Pulmonary artery endothelial cell (primary cell): ENCODE results near the gene TIGD1. TPM values are rescaled to one million over a fixed set of nuclear protein-coding genes. Genes with fewer than 3 reads are reported as not detected.
"Not testable (repeated sequence)": the region's sequence is repeated elsewhere in the genome, so short reads cannot be mapped to it uniquely, and the experiment has no call there.

Experiments used
- DNase-seq: peaks from one replicate; pipeline ENCODE4 v3.0.0-alpha.2; 2011; ENCODE audit warnings: low read depth, low spot score
- total RNA-seq: library from RNA; depleted of rRNA; stranded (reverse); fragments of >200 nt; gene quantifications from 2 replicates; pipeline ENCODE4 v1.2.3, GENCODE V29; 2014

Gene TIGD1
- total RNA-seq, 1 donor from 2014 or later: 1.8 TPM

DNA sequence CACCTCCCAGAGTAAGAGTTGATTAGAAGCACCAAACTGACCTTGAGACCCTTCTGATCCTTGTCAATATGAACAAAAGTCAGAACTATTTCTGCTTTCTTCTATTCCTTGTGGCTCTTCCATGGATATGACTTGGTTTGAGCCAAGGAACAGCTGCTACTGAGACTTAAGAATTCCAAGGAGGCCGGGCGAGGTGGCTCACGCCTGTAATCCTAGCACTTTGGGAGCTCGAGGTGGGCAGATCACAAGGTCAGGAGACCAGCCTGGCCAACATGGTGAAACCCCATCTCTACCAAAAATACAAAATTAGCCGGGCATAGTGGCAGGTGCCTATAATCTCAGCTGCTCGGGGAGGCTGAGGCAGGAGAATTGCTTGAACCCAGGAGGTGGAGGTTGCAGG is 20.1 kb upstream of the TIGD1 start:
- DNase-seq: not testable (repeated sequence)

DNA sequence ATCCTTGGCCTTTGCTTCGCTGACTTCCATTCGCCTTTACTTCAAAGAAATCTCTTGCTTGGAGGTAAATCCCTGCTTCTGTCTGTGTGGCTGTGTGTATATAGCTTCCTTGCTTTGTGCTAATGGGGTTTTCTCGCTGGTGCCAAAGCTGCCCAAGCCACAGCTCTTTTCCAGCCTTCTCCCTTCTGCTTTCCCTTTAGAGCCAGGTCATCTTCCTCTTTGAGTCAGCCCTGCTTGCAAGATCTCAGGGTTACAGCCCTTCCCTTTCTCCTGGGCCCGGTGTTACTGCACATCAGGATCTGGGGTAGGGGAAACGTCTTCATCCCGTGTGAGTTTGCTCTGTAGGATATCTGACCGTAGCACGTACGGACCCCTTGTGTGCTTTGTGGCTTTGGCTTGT is 19.2 kb upstream of the TIGD1 start:
- no peak for DNase-seq

DNA sequence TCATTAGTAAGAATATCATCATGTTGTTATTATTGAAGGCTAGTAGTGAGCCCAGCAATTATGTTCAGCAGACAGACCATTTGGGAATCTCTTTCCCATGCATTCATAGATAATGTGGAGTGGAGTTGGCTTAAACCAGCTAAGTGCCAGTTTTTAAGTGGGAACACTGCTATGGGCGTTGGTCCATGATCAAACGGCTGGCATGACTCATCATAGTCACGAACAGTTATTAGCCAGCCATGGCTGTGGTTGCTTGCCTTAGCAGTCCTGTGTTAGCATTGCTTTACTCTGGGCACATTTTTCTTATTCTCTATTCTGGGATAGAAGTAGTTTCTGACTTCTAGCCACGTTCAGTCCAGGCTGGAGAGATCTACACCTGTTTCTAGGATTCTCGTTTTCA is 17.8 kb upstream of the TIGD1 start:
- no peak for DNase-seq

DNA sequence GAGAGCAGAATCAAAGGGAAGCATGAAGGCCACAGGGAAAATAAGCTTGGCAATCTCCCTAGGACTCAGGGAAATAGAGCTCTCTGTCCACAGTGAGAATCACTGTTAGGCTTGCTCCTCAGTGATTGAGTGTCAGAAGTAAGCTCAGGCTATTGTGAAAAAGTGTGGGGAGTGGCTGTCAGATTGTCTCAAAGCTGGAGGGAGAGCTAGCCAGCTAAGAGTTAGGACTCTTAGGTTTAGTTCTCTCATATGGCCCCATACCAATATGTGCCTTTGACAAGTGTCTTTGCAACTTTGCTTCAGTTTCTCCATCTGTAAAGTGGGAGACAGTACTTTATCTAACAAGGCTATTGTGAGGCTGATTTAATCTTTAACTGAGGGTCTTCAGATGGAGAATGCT is 17.4 kb upstream of the TIGD1 start:
- no peak for DNase-seq

DNA sequence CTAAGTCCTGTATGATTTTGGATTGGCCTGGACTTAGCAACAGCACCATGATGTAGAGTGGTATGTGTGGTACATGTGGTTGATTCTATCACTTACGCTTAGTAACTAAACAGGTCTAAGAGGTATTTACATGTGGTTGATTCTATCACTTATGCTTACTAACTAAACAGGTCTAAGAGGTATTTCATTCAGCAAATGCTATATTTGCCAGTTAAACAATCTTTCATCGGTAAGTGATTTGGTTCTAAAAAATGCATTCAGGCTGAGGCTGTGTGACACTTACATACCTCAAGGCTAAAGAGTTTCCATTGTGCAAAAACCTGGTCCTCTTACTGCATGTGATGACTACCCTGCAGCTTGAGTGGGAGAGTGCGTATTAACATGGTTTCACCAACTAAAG is 13.2 kb upstream of the TIGD1 start:
- DNase-seq: no peak

DNA sequence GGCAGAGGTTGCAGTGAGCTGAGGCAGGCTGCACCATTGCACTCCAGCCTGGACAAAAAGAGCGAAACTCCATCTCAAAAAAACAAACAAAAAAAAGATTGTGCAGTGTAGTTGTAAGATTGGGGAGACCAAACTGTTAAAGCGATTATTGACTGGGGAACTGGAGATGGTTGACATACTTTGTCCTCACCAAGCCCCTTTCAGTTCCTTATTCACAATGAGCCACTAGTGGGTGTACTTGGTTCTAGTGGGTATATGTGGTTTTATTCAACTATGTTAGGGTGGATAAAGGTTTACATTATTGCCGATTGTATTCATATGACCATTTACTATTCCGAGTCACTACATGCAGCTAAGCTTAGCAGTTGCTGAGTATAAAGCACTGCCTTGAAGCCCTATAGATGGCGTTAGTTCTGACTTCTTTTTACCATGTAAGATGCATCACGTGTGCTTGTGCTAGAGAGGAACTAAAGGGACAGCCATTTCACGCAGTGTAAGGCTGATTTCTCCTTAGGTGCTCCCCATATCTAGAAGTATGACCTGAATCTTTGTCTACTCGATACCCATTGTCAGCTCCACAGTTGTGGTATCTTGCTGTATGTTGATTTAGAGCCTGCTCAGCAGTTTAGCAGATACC is 12.3 kb upstream of the TIGD1 start:
- DNase-seq: no peak

DNA sequence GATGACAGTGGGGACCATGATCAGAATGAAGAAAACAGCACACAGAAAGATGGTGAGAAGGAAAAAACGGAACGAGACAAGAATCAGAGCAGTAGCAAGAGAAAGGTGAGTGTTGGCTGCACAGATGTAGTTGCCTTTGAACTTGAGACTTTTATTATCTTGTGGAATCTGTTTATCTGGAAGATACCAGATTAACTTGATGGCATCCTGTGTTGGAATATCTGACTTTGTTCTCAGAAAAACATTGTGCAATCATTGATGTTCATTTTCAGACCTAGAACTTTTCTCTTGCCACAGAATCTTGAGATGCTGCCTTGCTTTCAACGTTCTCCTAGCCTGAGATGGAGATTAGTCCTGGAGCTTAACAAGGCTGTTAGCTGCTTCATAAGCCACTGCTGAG is 6.1 kb upstream of the TIGD1 start:
- DNase-seq: no peak

DNA sequence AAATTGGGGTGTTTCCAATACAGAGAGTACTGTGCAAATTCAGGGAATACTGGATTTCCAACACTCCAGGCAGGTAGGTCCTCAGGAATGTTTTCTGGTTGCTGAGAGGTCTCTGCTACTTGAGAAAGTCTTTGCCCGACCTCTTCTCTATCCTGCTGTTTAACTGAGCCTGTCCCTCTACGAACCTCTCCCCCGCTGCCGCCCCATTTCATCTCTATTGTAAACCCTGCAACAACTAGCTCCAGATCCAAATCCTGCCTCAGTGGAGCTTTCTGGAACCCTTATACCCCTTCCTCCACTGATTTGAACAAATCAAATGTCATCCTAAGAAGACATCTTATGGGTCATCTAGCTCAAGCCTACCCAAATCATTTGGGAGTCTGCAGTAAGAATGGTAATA is 1.4 kb upstream of the TIGD1 start:
- no peak for DNase-seq

DNA sequence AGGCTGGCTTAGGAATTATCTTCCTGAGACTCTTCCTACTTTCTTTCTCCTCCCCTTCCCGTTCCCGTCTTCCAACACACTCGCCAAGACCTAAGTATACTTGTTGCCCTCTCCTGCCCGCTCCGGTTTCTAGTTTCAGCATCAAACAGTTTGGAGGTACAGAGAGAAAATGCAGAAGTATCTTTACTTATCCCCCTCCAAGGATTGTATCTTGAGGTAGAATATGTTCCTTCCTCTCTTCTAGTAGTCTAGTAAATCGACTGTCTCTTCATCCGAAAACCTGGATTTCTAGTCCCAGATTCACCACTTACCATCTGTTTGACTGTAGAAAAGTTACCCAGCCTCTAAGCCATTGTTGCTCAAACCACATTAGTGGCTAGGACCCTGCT is 887 bp upstream of the TIGD1 start:
- no peak for DNase-seq

DNA sequence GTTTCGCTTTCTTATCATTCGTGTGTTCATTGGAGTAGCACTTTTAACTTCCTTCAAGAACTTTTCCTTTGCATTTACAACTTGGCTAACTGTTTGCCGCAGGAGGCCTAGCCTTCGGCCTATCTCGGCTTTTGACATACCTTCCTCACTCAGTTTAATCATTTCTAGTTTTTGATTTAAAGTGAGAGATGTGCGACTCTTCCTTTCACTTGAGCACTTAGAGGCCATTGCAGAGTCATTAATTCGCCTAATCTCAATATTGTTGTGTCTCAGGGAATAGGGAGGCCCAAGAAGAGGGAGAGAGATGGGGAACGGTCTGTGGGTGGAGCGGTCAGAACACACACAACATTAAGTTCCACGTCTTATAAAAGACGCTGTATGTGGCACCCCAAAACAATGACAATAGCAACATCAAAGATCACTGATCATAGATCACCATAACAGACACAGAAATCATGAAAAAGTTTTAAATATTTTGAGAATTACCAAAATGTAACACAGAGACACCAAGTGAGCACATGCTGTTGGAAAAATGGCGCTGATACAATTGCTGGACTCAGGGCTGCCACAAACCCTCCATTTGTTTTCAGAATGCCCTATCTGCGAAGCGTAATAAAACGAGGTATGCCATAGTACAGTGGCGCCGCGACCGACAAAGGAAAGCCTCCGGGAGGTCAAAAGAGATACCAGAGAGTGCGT is 553 bp downstream of the TIGD1 start:
- DNase-seq: no peak

DNA sequence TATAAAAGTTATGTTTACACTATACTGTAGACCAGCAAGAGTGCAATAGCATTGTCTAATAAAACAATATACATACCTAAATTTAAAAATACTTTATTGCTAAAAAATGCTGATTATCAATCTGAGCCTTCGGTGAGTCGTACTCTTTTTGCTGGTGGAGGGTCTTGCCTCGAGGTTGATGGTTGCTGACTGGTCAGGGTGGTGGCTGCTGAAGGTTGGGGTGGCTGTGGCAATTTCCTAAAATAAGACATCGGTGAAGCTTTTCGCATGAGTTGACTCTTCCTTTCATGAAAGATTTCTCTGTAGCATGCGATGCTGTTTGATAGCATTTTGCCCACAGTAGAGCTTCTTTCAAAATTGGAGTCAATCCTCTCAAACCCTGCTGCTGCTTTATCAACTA is 2.4 kb downstream of the TIGD1 start:
- no peak for DNase-seq

DNA sequence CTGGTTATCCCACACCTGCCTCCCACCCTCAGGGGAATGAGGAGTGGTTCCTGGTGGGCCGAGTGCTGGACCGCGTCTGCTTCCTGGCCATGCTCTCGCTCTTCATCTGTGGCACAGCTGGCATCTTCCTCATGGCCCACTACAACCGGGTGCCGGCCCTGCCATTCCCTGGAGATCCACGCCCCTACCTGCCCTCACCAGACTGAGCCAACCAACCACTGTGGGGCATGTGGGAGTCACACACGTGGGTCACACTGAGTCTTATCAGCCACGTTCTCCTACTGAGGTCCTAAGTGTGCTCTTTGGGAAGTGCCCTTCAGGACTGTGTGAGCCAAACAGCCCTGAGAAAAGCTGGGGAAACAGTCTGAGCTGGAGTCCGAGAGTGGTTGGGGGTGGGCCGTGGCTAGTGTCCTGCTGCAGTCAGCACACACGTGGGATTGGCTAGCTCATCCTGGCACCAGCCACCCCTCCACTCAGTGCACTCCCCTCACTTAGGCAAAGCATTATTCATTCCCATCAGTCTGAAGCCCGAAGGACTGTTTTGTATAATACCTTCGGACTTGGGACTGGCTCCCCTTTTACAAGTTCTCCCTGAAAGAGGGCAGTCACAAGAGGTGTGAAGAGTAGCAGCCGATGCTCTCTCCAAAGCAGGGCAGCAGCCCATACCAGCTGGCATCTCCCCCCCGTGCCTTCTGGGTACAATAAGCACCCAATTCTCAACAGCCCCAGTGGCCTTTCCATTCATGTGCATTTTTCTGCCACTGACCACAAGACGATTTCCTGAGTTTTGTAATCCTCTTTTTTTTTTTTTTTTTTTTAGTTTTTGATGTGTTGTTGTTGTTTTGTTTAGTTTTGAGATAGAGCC is 4.6 kb downstream of the TIGD1 start:
- no peak for DNase-seq

DNA sequence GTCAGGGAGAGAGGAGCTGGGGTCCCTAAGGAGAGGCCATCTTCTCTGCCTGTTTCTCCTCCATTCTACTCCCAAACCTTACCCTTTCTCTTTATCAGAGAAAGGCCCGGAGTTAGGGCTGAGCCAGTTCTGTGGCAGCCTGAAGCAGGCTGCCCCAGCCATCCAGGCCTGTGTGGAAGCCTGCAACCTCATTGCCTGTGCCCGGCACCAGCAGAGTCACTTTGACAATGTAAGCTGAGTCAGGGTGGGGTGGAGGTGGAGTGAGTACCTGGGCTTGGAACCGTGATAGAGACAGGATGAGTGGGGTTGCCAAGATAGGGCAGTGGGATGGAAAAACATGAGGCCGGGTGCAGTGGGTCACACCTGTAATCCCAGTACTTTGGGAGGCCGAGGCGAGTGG is 5.7 kb downstream of the TIGD1 start:
- DNase-seq: no peak

DNA sequence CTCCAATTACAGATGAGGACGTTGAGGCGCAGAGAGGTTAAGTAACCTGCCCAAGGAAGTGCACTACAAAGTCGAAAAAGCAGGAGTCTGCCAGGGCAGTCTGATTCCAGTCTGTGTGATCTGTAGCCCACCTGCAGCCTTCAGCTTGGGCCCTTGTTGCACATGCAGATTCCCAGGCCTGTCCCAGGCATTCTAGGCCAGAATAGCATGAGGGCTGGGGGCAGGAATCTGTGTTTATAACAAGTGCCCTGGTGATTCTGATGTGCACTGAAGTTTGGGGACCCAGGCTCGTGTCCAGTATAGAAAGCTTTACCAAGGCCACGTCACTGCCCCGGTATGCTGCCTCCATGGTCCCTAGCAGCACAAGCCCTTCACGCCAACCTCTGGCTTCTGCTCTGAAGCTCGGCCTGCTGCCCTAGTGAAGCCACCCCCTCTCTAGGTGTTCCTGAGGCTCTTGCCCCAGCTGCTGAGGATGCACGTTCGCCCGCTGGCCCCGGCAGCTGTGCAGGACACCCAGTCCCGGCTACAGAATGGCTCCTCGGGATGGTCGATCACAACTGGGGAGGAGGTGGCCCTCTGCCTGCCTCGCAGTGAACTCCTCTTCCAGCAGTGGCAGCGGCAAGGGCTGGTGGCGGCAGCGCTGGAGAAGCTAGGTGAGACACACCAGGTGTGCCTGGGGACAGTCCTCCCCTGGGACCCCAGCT is 6.3 kb downstream of the TIGD1 start:
- no peak for DNase-seq

DNA sequence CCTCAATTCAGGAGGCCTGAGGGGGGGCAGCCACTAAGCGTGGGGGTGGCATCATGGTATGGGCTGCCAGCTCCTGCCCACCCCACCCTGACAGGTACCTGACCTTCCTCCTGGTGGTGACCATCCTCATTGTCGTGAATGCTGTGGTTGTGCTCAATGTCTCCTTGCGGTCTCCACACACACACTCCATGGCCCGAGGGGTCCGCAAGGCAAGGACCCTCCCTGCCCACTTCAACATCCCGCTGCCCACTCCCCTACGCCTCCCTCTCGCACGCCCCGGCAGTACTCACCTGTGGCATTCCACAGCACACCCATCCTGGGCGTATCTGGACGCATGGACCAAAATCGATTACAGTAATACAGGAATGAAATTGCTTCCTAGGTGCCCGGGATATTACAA is 6.9 kb downstream of the TIGD1 start:
- no peak for DNase-seq

DNA sequence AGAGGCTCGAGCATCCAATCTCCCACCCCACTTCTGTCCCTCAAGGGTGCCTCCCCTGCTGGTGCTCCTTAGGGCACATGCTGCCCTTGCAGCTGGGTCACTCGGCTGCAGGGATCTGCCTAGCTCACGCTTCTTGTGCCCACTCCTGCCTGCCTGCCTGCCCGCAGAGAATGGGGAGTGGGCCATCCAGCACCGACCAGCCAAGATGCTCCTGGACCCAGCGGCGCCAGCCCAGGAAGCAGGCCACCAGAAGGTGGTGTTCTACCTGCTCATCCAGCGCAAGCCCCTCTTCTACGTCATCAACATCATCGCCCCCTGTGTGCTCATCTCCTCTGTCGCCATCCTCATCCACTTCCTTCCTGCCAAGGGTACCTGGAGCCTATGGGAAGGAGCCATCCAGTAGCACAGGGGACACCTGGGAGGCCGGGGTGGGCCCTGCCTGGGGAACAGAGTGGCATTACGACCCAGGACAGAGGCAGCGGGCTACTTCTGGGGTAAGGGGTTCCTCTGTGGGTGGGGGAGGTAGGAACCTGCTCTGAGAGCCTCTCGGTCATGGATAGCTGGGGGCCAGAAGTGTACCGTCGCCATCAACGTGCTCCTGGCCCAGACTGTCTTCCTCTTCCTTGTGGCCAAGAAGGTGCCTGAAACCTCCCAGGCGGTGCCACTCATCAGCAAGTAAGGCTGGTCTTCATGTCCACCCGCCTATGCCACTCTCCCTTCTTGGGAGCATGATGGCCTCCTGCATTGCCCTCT is 7.5 kb downstream of the TIGD1 start:
- DNase-seq: no peak

DNA sequence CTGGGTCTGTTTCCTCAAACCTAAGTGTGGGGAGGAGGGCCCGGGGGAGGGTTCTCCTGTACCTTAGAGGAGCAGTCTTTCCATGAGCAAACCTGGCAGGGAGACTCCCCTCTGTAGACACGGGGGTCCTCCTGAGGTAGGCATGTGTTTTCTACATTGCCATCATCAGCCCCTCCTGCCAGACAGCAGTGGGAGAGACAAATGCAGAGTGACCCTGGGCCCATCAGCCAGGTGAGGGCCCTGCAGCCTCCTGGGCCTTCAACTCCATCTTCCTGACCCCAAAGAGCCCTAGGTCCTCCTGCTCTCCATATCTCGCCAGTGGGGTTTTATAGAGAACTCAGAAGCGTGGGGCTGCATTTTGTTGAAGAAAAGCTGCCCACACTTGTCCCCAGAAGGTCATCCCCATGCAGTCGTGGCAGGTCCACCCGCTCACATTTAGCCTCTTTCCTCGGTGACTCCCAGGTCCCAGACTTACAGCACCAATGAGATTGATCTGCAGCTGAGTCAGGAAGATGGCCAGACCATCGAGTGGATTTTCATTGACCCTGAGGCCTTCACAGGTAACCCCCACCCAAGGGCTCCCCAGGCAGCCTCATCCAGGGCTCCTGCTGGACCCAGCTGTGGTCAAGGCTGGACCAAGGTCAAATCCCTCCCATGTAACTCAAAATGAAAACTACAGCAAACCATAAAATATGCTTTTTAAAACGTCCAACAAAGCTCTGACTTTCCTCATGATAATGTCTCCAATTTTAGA is 8.2 kb downstream of the TIGD1 start:
- DNase-seq: no peak

DNA sequence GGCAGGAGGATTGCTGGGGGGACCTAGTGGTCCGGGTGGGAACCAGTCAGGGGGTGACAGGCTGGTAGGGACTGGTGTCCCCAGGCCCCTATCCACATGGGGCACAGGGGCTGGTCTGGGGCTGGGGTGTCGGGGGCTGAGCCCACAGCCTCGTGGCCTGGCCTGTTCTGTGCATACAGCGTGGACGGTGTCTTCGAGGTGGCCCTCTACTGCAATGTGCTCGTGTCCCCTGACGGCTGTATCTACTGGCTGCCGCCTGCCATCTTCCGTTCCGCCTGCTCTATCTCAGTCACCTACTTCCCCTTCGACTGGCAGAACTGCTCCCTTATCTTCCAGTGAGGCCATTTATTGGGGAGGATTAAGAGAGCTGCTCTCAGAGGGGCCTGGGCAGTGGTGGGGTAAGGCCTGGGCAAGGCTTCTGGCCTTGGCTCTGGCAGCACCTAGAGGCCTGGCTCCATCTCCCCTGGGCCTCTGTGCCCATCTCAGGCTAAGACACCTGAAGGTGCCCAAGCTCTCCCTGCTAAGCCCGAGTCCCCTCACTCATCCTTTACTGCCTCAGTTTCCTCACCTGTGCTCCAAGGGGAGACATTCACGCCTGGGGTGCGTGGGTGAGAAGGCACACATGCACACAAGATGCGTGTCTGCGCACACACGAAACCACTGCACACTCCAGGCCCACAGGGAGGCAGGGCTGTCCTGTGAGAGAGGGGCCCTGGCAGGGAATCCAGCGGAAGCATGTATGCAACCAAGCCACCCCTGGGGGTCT is 9.0 kb downstream of the TIGD1 start:
- no peak for DNase-seq

DNA sequence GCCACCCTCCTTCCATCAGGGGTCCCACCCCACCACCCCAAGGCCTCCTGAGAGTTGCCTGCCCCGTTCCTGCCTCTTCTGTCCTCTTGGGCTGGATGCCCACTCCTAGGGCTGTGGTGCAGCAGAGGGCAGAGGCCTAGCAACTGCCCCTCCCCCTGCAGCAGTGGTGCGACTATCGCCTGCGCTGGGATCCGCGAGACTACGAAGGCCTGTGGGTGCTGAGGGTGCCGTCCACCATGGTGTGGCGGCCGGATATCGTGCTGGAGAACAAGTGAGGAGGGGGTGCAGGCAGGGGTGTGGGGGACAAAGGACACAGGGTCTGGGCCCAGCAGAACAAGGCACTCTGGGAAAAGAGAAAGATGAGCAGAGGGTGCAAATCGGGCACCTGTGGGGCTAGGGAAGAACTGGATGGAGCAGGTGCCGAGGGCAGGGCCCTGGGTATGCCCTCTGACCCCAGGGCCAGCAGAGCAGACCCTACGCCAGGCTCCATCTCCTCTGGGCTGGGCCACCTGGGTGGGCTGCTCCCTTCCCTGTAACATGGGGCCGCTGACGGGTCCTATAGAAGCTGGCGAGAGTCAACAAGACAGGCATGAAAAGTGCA is 9.8 kb downstream of the TIGD1 start:
- DNase-seq: no peak
